A549 treated with AZD9567 at 1 μM for 4 hours (cell line): ENCODE data around the gene REELD1. TPM values are rescaled to one million over a fixed set of nuclear protein-coding genes. Genes with fewer than 3 reads are reported as not detected.

Source experiments
- total RNA-seq: library from RNA; stranded (reverse); fragments of 200-300 nt; extraction: Qiagen RNA extraction; gene quantifications from 5 replicates; pipeline ENCODE4 v1.2.3, GENCODE V29; 2022; ENCODE audit not compliant: insufficient read depth

REELD1 gene
- 0.09 TPM in 1 of 5 replicates, not detected in the others for total RNA-seq

DNA sequence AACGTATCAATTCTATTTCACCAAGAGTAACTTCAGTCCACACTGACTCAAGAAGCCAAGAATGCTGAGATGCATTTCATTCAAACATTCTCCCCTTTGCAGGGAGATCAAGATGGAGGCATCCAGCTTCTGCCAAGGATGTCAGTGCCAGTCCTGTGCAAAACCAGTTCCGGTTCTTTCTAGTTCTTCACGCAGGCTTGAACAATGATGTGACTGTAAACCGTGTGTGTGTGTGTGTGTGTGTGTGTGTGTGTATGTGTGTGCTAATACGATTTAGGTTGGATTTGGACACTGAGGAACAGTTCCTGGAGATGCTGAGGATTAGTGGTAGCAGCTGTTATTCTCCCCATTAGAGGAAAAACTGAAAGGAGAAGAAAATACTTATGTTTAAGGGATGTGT lies at the start of gene REELD1:
REELD1 (plus strand) TSS at position 301 of the 400 bp plus-strand sequence. CDS start 2,415 bp downstream, outside the sequence.

DNA sequence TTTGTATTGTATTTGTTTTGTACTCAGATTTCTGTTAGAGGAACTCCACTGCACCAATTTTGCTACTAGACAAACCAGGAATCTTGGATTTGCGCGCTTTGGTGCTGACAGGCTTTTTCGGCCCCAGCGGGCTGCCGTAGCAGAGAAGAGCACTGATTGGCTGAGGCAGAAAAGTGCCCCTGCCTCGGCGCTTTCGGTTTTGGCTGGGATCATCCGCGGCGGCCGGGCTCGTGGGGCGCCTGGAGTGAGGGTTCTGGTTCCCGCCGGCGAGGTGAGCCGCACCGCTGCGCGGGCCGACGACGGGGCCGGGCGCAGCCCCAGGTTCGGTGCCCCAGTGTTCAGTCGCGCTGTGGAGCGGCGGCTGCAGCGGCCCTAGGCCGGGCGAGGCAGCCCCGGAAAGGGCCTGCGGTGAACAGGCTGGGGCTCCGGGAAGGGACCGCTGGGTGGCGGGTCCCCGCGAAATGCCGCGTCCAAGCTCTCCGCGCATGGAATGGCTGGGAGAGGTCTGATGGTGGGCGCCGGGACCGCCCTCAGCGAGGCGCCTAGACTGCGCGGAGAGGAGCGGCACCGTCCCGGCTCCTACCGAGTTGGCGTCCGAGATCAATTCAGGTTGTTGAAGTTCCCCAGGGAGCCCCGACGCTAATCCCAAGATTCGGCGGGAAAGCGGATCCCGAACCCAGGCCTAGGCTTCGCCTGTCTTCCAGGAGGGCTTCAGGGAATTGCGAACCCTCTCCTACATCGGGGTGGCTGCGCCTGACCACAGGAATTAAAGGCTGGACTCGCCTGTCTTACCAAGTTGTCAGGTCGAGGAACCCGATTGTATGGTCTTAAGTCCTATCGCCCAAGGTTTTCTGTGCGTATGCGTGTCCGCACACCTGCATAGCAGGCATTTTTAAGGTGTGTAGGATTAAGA lies 38.5 kb upstream of the REELD1 start, which contains the start of gene LSM6:
LSM6 (plus strand) TSS at position 178 of the 913 bp plus-strand sequence. CDS start 7,204 bp downstream, outside the sequence.

Other genes starting within 250 kb of the REELD1 start
- gene LSM6, start 38.8 kb upstream of the REELD1 start, total RNA-seq: 31.2 to 35.3 TPM (median 32.6 TPM) in 5 replicates